Measurements from ENCODE around the gene RABL6.
"Not testable (repeated sequence)": the region's sequence is repeated elsewhere in the genome, so short reads cannot be mapped to it uniquely, and the experiment has no call there.

The RABL6 gene

GRCh38 chr9:136765041-136765440, 42.7 kb upstream of the RABL6 start:
- no peak for DNase-seq (ENCODE audit: low read depth)
- H3K9ac ChIP-seq (ENCODE audit: low read length) = no peak overlapping the region

GRCh38 chr9:136765745-136766409, 41.9 kb upstream of the RABL6 start:
- H3K27me3 ChIP-seq (replicated peaks; ENCODE audit: control insufficient read depth, insufficient read depth, low read length) = peaks cover 30% of the 10 kb centered on the region
- not testable (repeated sequence) for H3K36me3 ChIP-seq (ENCODE audit: control insufficient read depth, insufficient read depth, low read length, severe bottlenecking); H3K4me1 ChIP-seq (ENCODE audit: control insufficient read depth, insufficient read depth, low read length); H3K9me3 ChIP-seq (ENCODE audit: control insufficient read depth, low read length); H3K4me3 ChIP-seq (ENCODE audit: low read length); H3K9ac ChIP-seq (ENCODE audit: low read length); DNase-seq (ENCODE audit: low read depth)

More at GRCh38 chr9:136765041-136765440, 42.7 kb upstream of the RABL6 start:
- Histone ChIP-seq H3K9me3 (ENCODE audit: control insufficient read depth, low read length) (no peaks in the 10 kb centered on the region), H3K4me3 (ENCODE audit: low read length) (no peak overlapping the region), H3K36me3 (ENCODE audit: control insufficient read depth, insufficient read depth, low read length, severe bottlenecking) (no peaks in the 10 kb centered on the region), H3K27me3 (replicated peaks; ENCODE audit: control insufficient read depth, insufficient read depth, low read length) (peaks cover 32% of the 10 kb centered on the region), H3K4me1 (ENCODE audit: control insufficient read depth, insufficient read depth, low read length) (no peaks in the 10 kb centered on the region)

GRCh38 chr9:136766410-136767120, 41.2 kb upstream of the RABL6 start:
- H3K9ac ChIP-seq (ENCODE audit: low read length); H3K4me3 ChIP-seq (ENCODE audit: low read length); H3K36me3 ChIP-seq (ENCODE audit: control insufficient read depth, insufficient read depth, low read length, severe bottlenecking); H3K4me1 ChIP-seq (ENCODE audit: control insufficient read depth, insufficient read depth, low read length); H3K9me3 ChIP-seq (ENCODE audit: control insufficient read depth, low read length): not testable (repeated sequence)
- DNase-seq (ENCODE audit: low read depth) = peak; percentile 34
- H3K27me3 ChIP-seq (replicated peaks; ENCODE audit: control insufficient read depth, insufficient read depth, low read length) = peaks cover 30% of the 10 kb centered on the region

GRCh38 chr9:136769710-136770191, 38.0 kb upstream of the RABL6 start:
- peak; percentile 48 for DNase-seq (ENCODE audit: low read depth)
- no peak overlapping the region for H3K9ac ChIP-seq (ENCODE audit: low read length)
- no peak overlapping the region for H3K4me3 ChIP-seq (ENCODE audit: low read length)
- H3K27me3 ChIP-seq (replicated peaks; ENCODE audit: control insufficient read depth, insufficient read depth, low read length) = peaks cover 23% of the 10 kb centered on the region
- H3K9me3 ChIP-seq (ENCODE audit: control insufficient read depth, low read length) = peaks cover 9% of the 10 kb centered on the region
- H3K4me1 ChIP-seq (ENCODE audit: control insufficient read depth, insufficient read depth, low read length) = no peaks in the 10 kb centered on the region
- no peaks in the 10 kb centered on the region for H3K36me3 ChIP-seq (ENCODE audit: control insufficient read depth, insufficient read depth, low read length, severe bottlenecking)

- Histone ChIP-seq H3K36me3 (ENCODE audit: control insufficient read depth, insufficient read depth, low read length, severe bottlenecking) (no peaks in the 10 kb centered on the region), H3K9ac (ENCODE audit: low read length) (no peak overlapping the region), H3K4me1 (ENCODE audit: control insufficient read depth, insufficient read depth, low read length) (no peaks in the 10 kb centered on the region), H3K4me3 (ENCODE audit: low read length) (no peak overlapping the region), H3K9me3 (ENCODE audit: control insufficient read depth, low read length) (peaks cover 9% of the 10 kb centered on the region), H3K27me3 (replicated peaks; ENCODE audit: control insufficient read depth, insufficient read depth, low read length) (peaks cover 22% of the 10 kb centered on the region)
- no peak for DNase-seq (ENCODE audit: low read depth)
Measured at GRCh38 chr9:136771907-136772415, 35.8 kb upstream of the RABL6 start.

- no peak for DNase-seq (ENCODE audit: low read depth)
- H3K9ac ChIP-seq (ENCODE audit: low read length) = no peak overlapping the region
- H3K36me3 ChIP-seq (ENCODE audit: control insufficient read depth, insufficient read depth, low read length, severe bottlenecking) = no peaks in the 10 kb centered on the region
- H3K9me3 ChIP-seq (ENCODE audit: control insufficient read depth, low read length) = peaks cover 9% of the 10 kb centered on the region
- no peak overlapping the region for H3K4me3 ChIP-seq (ENCODE audit: low read length)
- peaks cover 27% of the 10 kb centered on the region for H3K27me3 ChIP-seq (replicated peaks; ENCODE audit: control insufficient read depth, insufficient read depth, low read length)
- H3K4me1 ChIP-seq (ENCODE audit: control insufficient read depth, insufficient read depth, low read length) = no peaks in the 10 kb centered on the region
Measured at GRCh38 chr9:136773386-136774044, 34.2 kb upstream of the RABL6 start.

GRCh38 chr9:136774416-136775045, 33.2 kb upstream of the RABL6 start:
- no peaks in the 10 kb centered on the region for H3K36me3 ChIP-seq (ENCODE audit: control insufficient read depth, insufficient read depth, low read length, severe bottlenecking)
- peaks cover 36% of the 10 kb centered on the region for H3K27me3 ChIP-seq (replicated peaks; ENCODE audit: control insufficient read depth, insufficient read depth, low read length)
- H3K9ac ChIP-seq (ENCODE audit: low read length) = no peak overlapping the region
- no peak for DNase-seq (ENCODE audit: low read depth)
- H3K4me1 ChIP-seq (ENCODE audit: control insufficient read depth, insufficient read depth, low read length) = no peaks in the 10 kb centered on the region
- H3K4me3 ChIP-seq (ENCODE audit: low read length) = no peak overlapping the region
- peaks cover 9% of the 10 kb centered on the region for H3K9me3 ChIP-seq (ENCODE audit: control insufficient read depth, low read length)

GRCh38 chr9:136775191-136775590, 32.6 kb upstream of the RABL6 start:
- H3K9ac ChIP-seq (ENCODE audit: low read length) = no peak overlapping the region
- no peak for DNase-seq (ENCODE audit: low read depth)
- H3K27me3 ChIP-seq (replicated peaks; ENCODE audit: control insufficient read depth, insufficient read depth, low read length) = peaks cover 42% of the 10 kb centered on the region
- H3K36me3 ChIP-seq (ENCODE audit: control insufficient read depth, insufficient read depth, low read length, severe bottlenecking) = no peaks in the 10 kb centered on the region
- H3K4me1 ChIP-seq (ENCODE audit: control insufficient read depth, insufficient read depth, low read length) = no peaks in the 10 kb centered on the region
- peaks cover 9% of the 10 kb centered on the region for H3K9me3 ChIP-seq (ENCODE audit: control insufficient read depth, low read length)
- no peak overlapping the region for H3K4me3 ChIP-seq (ENCODE audit: low read length)

GRCh38 chr9:136776947-136777346, 30.8 kb upstream of the RABL6 start:
- no peak for DNase-seq (ENCODE audit: low read depth)

GRCh38 chr9:136777359-136777758, 30.4 kb upstream of the RABL6 start:
- Histone ChIP-seq H3K4me1 (ENCODE audit: control insufficient read depth, insufficient read depth, low read length) (no peaks in the 10 kb centered on the region), H3K9me3 (ENCODE audit: control insufficient read depth, low read length) (peaks cover 9% of the 10 kb centered on the region), H3K4me3 (ENCODE audit: low read length) (no peak overlapping the region), H3K27me3 (replicated peaks; ENCODE audit: control insufficient read depth, insufficient read depth, low read length) (peaks cover 48% of the 10 kb centered on the region), H3K36me3 (ENCODE audit: control insufficient read depth, insufficient read depth, low read length, severe bottlenecking) (no peaks in the 10 kb centered on the region), H3K9ac (ENCODE audit: low read length) (no peak overlapping the region)
- DNase-seq (ENCODE audit: low read depth) = no peak

More at GRCh38 chr9:136776947-136777346, 30.8 kb upstream of the RABL6 start:
- H3K27me3 ChIP-seq (replicated peaks; ENCODE audit: control insufficient read depth, insufficient read depth, low read length) = peaks cover 49% of the 10 kb centered on the region
- no peak overlapping the region for H3K4me3 ChIP-seq (ENCODE audit: low read length)
- H3K9ac ChIP-seq (ENCODE audit: low read length) = no peak overlapping the region
- no peaks in the 10 kb centered on the region for H3K4me1 ChIP-seq (ENCODE audit: control insufficient read depth, insufficient read depth, low read length)
- peaks cover 9% of the 10 kb centered on the region for H3K9me3 ChIP-seq (ENCODE audit: control insufficient read depth, low read length)
- H3K36me3 ChIP-seq (ENCODE audit: control insufficient read depth, insufficient read depth, low read length, severe bottlenecking) = no peaks in the 10 kb centered on the region

- no peak overlapping the region for H3K4me3 ChIP-seq (ENCODE audit: low read length)
- no peaks in the 10 kb centered on the region for H3K36me3 ChIP-seq (ENCODE audit: control insufficient read depth, insufficient read depth, low read length, severe bottlenecking)
- H3K9ac ChIP-seq (ENCODE audit: low read length) = no peak overlapping the region
- no peaks in the 10 kb centered on the region for H3K9me3 ChIP-seq (ENCODE audit: control insufficient read depth, low read length)
- no peaks in the 10 kb centered on the region for H3K4me1 ChIP-seq (ENCODE audit: control insufficient read depth, insufficient read depth, low read length)
- peaks cover 46% of the 10 kb centered on the region for H3K27me3 ChIP-seq (replicated peaks; ENCODE audit: control insufficient read depth, insufficient read depth, low read length)
- DNase-seq (ENCODE audit: low read depth) = no peak
Measured at GRCh38 chr9:136779808-136780207, 27.9 kb upstream of the RABL6 start.
